Measurements from ENCODE around the gene ZSWIM1.
"Not testable (repeated sequence)": the region's sequence is repeated elsewhere in the genome, so short reads cannot be mapped to it uniquely, and the experiment has no call there.

Gene ZSWIM1

DNA sequence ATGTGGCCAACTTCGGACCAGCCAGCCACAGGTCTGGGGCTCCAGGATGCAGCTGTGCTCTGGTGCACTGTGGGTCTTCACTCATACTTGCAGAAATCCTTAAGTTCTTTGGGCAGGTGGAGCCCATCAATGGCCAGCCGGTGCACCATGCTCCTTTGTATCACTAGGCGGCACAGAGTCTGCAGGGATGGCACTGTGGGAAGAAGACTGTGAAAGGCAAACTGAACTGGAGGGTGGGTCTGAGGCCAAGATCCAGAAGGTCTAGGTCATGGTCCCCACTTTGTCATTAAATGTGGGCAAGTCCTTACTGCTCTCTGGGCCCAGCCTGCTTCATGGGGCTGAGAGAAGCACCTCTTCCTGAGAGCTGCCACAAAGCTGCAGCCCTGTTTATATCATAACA lies 7.7 kb downstream of the ZSWIM1 start:
- DNase-seq (ENCODE audit: low read depth in 2 of 2): no peak

DNA sequence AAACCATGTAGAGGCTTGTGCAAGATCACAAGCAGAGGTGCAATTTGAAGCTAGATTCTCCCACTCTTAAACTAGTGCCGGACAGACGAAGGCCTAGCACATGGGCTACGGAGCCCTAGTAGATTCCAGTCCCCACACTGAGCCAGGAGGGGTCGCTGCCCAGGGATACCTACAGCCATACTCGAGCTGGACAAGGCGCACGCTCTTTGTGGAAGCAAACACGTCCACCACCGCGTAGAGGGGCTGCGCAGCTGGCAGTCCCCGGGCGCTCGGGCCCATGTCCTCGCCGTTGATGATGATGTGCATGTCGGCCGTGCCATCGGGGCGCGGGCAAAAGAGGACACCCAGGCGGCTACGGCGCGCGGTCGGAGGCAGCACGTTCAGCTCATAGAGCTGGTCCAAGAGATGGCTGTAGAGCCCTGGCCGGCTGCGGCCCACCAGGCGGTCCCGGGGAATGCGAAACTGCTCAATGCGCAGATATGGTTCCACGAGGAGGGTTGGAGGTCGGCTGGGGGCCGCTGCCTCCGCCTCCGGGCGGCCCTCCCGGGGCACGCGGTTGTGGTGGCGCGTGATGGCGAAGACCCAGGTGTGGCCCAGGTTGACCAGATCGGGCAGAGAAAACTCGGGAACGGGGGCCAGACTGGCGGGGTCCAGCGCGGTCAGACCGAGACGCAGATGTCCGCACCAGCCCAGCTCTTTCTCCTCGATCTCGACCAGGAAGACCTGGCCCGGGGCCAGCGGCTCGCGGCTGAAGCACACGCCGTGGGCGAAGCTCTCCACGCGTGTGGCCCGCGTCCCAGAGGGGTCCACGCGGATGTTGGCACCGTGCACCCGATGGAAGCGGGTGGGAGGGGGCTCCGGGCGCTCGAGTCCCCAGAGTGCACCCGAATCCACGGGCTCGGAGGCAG lies 9.3 kb downstream of the ZSWIM1 start:
- DNase-seq (ENCODE audit: low read depth in 2 of 2): no peak

DNA sequence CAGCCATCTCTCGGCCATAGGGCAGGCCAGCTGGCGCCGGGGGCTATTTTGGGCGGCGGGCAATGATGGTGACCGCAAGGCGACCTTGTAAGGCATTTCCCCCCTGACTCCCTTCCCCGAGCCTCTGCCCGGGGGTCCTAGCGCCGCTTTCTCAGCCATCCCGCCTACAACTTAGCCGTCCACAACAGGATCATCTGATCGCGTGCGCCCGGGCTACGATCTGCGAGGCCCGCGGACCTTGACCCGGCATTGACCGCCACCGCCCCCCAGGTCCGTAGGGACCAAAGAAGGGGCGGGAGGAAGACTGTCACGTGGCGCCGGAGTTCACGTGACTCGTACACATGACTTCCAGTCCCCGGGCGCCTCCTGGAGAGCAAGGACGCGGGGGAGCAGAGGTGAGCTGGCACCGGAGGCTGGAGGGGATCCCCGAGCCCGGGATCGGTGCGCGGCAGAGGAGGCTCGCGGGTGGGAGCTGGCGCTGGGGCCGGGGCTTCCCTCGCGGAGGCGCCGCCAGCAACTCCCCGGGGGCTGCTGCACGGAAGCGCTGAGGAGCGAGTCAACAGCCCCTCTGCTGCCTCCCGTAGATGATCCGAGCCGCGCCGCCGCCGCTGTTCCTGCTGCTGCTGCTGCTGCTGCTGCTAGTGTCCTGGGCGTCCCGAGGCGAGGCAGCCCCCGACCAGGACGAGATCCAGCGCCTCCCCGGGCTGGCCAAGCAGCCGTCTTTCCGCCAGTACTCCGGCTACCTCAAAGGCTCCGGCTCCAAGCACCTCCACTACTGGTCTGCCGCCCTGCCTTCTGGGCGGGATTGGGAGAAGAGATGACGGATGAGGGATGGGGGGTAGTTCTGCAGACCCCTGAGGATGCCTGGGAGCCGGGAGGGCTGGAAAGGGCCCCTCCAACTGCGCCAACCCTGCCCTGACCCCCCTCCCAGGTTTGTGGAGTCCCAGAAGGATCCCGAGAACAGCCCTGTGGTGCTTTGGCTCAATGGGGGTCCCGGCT lies 10.3 kb downstream of the ZSWIM1 start, which contains the start of the genes CTSA and NEURL2:
CTSA (plus strand) TSS at position 351 of the 999 bp plus-strand sequence; CDS start at position 585, 234 bp downstream.
NEURL2 (minus strand) TSS at position 224 of the 999 bp plus-strand sequence; CDS start at position 7, 217 bp downstream.
- DNase-seq (ENCODE audit: low read depth in 2 of 2): peak; percentile 63 to 76

DNA sequence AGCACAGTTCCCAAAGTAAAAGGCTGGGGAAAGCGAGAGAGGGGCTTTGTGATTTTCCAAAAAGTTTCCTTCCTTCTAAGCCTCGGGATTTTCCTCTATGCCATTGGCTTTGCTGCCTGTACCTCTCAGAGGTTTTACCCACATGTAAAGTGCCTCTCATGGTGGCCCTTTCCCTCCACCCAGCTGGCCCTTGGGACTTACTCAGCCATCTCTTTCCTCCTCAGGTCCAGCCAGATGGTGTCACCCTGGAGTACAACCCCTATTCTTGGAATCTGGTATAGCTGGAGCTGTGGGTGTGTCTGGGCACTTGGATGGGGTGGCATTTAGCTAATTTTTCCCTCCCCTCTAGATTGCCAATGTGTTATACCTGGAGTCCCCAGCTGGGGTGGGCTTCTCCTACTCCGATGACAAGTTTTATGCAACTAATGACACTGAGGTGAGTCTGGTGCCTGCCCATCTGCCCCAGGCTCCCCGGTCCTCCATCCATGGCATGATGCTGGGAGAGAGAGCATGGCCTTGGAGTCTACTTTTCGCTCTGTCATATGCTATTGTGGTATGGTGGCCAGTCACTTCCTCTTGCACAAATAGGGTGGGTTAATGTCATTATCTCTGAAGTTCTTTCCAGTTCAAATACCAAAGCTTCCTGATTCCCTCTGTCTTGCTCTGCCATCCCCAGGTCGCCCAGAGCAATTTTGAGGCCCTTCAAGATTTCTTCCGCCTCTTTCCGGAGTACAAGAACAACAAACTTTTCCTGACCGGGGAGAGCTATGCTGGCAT lies 11.2 kb downstream of the ZSWIM1 start:
- no peak for DNase-seq (ENCODE audit: low read depth in 2 of 2)

DNA sequence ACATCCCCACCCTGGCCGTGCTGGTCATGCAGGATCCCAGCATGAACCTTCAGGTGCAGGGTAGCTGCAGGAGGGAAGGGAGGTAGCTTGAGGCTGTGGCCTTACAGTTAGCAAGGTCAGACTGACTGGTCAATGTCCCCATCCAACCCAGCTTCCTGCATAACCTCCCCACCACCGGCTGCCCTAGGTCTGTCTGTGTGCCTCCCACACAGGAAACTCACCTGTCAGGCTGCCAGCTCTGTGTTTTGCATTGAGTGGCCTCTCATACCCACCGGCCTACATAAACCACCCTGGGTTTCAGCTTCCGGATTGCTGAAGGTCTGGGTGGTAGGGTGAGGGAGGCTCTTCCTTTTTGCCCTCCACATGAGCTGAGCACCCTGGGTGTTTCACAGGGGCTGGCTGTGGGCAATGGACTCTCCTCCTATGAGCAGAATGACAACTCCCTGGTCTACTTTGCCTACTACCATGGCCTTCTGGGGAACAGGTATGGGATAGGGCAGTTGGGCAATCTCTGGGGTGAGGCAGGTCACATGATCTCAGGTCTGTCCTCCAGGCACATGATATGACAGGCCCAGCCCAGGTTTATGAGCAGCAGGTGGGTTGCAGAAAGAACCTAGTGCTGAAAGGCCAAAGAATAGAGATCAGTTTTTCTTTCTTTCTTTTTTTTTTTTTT lies 11.9 kb downstream of the ZSWIM1 start:
- DNase-seq (ENCODE audit: low read depth in 2 of 2): no peak

DNA sequence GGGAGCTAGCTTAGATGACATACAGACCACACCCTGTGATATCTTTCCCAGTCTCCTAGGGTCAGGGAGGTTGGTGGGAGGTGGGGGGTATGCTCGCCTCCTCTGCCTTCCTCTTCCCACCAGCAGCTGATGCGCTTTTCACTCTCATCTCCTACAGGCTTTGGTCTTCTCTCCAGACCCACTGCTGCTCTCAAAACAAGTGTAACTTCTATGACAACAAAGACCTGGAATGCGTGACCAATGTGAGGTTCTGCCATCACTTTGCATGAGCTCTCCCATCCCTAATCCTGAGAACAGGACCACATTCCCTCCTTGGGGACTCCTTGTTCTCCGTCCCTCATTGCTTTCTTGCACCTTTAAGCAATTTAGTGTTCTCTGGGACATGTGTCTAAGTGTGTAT lies 12.8 kb downstream of the ZSWIM1 start:
- no peak for DNase-seq (ENCODE audit: low read depth in 2 of 2)

DNA sequence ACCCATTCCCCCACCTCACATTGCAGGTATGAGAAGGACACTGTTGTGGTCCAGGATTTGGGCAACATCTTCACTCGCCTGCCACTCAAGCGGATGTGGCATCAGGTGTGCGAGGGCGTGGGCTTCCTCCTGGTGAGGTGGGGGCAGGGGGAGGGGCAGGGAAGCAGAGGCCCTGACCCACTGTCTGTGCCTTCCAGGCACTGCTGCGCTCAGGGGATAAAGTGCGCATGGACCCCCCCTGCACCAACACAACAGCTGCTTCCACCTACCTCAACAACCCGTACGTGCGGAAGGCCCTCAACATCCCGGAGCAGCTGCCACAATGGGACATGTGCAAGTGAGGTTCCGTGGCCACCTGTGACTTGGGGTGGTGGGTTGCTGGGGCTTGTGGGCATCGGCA lies 13.8 kb downstream of the ZSWIM1 start:
- no peak for DNase-seq (ENCODE audit: low read depth in 2 of 2)

DNA sequence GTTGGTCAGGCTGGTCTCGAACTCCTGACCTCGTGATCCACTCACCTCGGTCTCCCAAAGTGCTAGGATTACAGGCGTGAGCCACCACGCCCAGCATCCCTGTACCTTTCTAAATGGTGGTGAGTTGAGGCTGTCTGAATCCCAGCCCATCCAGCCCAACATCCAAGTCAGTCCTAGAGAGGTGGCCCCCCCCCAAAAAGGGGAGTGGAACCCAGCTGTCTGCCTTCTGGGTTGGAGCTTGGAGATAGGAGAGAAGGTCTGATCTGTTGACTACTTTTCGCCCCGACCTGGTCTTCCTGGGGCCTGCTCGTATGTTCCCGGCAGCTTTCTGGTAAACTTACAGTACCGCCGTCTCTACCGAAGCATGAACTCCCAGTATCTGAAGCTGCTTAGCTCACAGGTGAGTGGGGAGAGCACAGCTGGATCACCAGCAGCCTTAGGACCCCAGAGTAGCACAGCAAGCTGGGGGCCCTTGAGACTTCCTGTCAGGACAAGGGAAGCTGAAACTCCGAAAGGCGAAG lies 15.7 kb downstream of the ZSWIM1 start:
- no peak for DNase-seq (ENCODE audit: low read depth in 2 of 2)

DNA sequence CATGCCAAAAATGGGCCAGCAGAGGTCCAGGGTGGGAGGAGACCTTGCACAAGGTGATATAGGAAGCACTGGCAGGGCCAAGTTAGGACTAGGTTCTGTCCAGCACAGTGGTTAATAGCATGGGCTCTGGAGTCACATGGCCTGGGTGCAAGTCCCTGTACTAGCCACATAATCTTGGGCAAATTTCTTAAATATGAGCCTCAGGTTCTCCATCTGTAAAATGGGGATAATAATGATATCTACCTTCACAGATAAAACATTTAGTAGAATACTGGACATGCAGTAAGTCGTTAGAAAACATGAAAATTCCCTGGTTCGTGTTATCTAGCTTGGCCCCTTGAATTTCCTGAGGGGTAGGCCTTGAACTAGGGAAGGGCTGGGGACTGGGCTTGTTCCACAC lies 16.3 kb downstream of the ZSWIM1 start:
- DNase-seq (ENCODE audit: low read depth in 2 of 2): no peak

DNA sequence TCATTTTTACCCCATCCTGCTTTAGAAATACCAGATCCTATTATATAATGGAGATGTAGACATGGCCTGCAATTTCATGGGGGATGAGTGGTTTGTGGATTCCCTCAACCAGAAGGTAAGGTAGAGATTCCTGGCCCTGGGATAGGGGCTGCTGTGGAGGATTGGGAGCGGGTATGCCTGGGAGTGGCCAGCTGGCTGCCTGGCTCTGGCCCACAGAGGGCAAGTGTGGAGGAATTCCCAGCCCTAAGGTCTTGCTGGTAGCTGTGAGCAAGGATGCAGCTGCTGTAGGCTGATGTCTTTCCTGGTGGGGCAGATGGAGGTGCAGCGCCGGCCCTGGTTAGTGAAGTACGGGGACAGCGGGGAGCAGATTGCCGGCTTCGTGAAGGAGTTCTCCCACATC lies 16.7 kb downstream of the ZSWIM1 start:
- no peak for DNase-seq (ENCODE audit: low read depth in 2 of 2)

DNA sequence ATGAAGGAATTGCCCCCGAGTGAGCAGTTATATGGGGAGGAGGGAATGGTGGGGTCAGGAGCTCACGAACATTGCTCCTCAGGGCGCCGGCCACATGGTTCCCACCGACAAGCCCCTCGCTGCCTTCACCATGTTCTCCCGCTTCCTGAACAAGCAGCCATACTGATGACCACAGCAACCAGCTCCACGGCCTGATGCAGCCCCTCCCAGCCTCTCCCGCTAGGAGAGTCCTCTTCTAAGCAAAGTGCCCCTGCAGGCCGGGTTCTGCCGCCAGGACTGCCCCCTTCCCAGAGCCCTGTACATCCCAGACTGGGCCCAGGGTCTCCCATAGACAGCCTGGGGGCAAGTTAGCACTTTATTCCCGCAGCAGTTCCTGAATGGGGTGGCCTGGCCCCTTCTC lies 17.3 kb downstream of the ZSWIM1 start:
- DNase-seq (ENCODE audit: low read depth in 2 of 2): no peak

DNA sequence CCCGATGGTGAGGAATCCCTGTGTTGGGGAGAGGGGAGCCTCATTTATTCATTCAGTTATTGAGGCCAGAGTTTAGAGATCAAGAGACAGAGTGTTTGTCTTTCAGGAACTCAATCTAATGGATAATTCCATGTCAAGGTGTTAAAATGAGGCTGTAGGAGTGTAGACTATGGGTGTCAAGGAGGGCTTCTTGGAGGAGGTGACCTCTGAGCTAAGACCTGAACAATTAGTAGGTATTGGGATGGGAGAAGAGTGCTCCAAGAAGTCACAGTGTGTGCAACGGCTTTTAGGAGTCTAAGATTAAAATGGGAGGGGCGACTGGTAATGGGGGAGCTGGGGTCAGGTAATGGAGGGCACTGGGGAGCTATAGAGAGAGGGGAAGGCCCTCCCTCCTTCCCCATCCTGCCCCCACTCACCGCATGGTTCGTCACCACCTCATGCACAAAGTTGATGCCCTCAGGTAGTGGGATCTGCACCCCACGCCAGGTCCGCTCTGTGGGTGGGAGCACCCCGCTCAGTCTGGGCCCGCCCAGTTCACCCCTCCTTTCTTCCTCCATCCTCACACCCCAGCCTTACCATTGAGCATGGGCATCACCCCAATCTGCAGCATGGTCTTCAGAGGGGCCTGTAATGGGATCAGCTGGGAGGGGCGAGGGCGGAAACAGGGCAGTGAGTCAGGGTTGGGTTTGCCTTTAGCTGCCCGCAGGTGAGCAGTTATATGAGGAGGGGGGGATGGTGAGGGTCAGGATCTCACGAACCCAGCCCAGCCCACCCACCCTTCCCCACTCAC lies 18.2 kb downstream of the ZSWIM1 start:
- no peak for DNase-seq (ENCODE audit: low read depth in 2 of 2)

DNA sequence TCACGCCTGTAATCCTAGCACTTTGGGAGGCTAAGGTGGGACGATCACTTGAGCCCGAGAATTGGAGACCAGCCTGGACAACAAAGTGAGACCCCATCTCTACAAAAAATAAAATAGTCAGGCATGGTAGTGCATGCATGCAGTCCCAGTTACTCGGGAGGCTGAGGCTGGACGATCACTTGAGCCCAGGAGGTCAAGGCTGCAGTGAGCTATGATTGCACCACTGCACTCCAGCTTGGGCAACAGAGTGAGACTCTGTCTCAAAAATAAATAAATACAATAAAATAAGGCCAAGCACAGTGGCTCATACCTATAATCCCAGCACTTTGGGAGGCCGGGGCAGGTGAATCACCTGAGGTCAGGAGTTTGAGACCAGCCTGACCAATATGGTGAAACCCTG lies 20.3 kb downstream of the ZSWIM1 start:
- not testable (repeated sequence) for DNase-seq (ENCODE audit: low read depth in 2 of 2)

DNA sequence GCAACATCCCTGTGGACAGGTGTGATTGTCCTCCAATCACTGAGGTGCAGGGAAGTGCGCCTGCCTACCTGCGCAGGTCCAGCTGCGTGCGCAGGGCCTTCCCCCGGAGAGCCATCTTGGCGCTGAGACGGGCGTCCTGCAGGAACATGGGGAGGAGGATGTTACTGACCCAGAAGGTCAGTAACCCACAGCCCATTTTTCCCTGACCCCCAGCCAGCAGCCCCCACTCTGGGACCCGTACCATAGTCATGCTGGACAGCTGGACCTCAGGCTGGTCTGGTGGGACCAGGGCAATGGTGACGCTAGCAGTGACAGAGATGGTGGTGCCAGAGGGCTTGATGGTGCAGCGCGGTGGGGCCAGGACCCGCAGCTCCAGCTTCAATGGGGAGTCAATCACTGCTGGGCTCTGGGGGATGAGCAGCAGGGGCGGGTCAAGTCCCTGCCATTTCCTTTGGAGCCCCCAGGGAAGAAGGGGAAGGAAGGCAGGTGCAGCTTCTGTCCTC lies 21.2 kb downstream of the ZSWIM1 start:
- DNase-seq (ENCODE audit: low read depth in 2 of 2): no peak

DNA sequence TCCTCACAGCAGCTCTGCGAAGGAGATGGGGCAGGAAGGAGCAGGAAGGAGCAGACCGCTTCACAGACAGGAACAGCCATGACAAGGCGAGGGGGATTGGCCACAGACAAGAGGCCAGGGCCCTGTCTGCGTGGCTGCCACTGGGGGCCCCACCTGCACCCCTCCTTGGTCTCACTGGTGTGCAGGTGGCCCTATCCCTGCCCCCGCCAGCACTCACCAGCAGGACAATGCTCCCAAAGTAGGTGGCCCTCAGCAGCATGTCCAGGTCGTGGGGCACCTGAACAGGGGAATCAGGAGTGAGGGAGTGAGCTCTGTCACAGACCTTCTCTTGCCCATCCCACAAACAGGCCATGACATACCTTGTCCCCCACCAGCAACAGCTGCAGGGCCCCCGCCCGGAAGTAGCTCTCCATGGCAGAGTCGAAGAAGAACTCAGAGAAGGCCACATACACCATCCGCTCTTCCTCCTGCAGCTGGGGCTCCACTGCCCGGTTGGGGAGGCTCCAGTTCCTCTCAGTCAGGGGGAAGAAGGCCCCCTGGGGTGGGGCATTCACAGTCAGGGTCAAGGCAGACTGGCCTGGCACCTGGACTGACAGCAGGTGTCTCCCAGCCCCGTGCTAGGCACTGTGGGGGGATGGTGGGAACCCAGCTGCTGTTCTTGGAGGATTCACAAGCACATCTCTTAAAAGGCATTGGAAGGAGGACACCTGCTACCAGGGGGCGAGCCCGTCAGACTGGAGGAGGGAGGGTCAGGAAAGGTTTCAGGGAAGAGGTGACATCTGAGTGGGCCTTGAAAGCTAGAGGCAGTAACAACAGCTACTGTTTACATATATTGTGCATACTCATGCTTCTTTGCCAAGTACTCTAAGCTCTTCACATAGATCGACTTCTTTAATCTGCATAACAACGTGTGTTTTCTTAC lies 23.8 kb downstream of the ZSWIM1 start:
- DNase-seq (ENCODE audit: low read depth in 2 of 2): no peak

DNA sequence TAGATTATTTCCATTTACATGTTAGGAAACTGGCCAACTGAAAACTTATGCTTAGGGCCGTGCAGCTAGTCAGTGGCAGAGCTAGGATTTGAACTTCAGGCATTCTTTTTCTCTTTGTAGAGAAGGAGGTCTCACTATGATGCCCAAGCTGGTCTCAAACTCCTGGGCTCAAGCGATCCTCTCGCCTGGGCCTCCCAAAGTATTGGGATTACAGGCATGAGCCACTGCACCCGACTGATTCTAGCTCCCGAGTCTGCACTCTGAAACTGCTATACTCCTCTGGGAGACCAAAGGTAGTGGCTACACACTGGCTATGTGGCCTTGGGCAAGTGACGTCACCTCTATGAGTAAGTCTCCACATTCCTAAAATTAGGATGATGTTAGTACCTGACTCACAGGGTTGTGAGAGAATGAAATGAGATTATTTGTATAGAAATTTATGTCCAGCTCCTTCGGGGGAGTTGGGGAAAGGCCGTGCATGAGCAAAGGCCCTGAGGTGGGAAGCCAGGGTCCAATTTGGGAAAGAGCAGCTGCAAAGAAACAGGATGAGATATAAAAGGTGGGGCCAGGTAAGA lies 24.6 kb downstream of the ZSWIM1 start:
- no peak for DNase-seq (ENCODE audit: low read depth in 2 of 2)

DNA sequence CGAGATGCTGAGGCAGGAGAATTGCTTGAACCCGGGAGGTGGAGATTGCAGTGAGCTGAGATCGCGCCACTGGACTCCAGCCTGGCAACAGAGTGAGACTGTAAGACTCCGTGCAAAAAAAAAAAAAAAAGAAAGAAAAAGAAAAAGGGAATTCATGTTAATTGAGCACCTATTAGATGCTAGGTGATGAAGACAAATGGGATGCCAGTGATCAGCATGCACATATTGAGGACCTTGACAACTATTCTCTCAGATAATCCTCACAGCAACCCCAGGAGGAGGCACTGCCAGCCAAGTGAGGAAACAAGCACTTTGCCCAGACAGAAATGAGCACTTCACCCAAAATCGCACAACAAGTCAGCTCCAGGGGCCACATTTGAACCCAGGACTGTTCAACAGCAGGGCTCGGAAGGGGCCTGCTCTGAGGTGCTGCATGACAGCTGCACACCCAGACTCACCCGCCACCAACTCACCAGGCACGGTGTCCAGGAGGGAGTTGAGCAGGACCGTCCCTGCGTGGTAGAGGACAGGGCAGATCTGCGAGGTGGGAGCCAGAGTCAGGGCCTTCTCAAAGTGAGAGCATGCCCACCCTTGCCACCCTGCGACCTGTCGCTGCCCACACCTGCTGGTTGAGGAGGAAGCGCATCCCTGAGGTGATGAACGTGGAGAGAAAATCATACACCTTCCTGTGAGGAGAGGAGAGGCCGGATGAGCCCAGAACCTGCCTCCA lies 26.4 kb downstream of the ZSWIM1 start:
- DNase-seq (ENCODE audit: low read depth in 2 of 2): no peak

DNA sequence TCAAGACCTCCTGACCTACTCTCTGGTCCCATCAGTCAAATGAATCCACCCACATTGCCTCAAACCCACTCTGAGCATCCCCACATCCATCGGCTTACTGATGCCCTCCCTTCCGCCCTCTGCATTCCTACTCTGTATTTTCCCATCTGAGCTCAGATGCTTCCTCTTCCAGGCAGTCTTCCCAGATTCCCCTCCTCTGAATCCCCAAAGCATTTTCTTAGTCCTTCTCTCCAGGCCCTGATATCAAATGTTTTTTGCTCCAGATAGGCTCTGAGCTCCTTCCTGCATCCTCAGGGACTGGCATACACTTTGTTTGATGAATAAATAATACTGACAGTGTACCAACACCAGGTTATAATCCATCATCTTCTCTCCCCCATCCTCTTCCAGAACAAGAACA lies 27.1 kb downstream of the ZSWIM1 start:
- no peak for DNase-seq (ENCODE audit: low read depth in 2 of 2)

Data from stimulated activated CD8-positive, alpha-beta memory T cell treated with anti-CD3 and anti-CD28 coated beads, Interleukin-2, amount 100 ng/mL, for 1 hour (primary cell).